ENCODE measurements around the gene GLI2.

The GLI2 gene

GRCh38 chr2:120720746-120721375 lies 14.8 kb upstream of the GLI2 start:
- Mint-ChIP-seq H3K27me3 (peaks cover 4% of the 10 kb centered on the region), H3K4me3 (no peak overlapping the region), H3K9me3 (no peaks in the 10 kb centered on the region), H3K36me3 (ENCODE audit: low read depth) (no peaks in the 10 kb centered on the region), H3K27ac (no peak overlapping the region), H3K4me1 (ENCODE audit: low read depth) (no peaks in the 10 kb centered on the region)
- intact Hi-C loops (cut with micrococcal nuclease): no loop called here

GRCh38 chr2:120722246-120722567 lies 13.5 kb upstream of the GLI2 start:
- H3K27me3 Mint-ChIP-seq: peaks cover 5% of the 10 kb centered on the region
- no peaks in the 10 kb centered on the region for H3K9me3 Mint-ChIP-seq
- intact Hi-C loops (cut with micrococcal nuclease): no loop called here
- no peaks in the 10 kb centered on the region for H3K36me3 Mint-ChIP-seq (ENCODE audit: low read depth)
- no peaks in the 10 kb centered on the region for H3K4me1 Mint-ChIP-seq (ENCODE audit: low read depth)
- no peak overlapping the region for H3K27ac Mint-ChIP-seq
- H3K4me3 Mint-ChIP-seq: no peak overlapping the region

- Mint-ChIP-seq H3K36me3 (ENCODE audit: low read depth) (no peaks in the 10 kb centered on the region), H3K27ac (no peak overlapping the region), H3K27me3 (peaks cover 5% of the 10 kb centered on the region), H3K9me3 (no peaks in the 10 kb centered on the region), H3K4me1 (ENCODE audit: low read depth) (no peaks in the 10 kb centered on the region), H3K4me3 (no peak overlapping the region)
- intact Hi-C loops (cut with micrococcal nuclease): no loop called here
These were observed 12.9 kb upstream of the GLI2 start for GRCh38 chr2:120722568-120723421.

- Mint-ChIP-seq H3K4me3 (no peak overlapping the region), H3K4me1 (ENCODE audit: low read depth) (no peaks in the 10 kb centered on the region), H3K27ac (no peak overlapping the region), H3K27me3 (peaks cover 7% of the 10 kb centered on the region), H3K9me3 (no peaks in the 10 kb centered on the region), H3K36me3 (ENCODE audit: low read depth) (no peaks in the 10 kb centered on the region)
- intact Hi-C loops (cut with micrococcal nuclease): no loop called here
These were observed 9.4 kb upstream of the GLI2 start for GRCh38 chr2:120726245-120726644.

GRCh38 chr2:120729406-120730399 lies 6.0 kb upstream of the GLI2 start:
- H3K27ac Mint-ChIP-seq: no peak overlapping the region
- H3K4me3 Mint-ChIP-seq: no peak overlapping the region
- peaks cover 29% of the 10 kb centered on the region for H3K27me3 Mint-ChIP-seq
- H3K36me3 Mint-ChIP-seq (ENCODE audit: low read depth): no peaks in the 10 kb centered on the region
- peaks cover 6% of the 10 kb centered on the region for H3K4me1 Mint-ChIP-seq (ENCODE audit: low read depth)
- no peaks in the 10 kb centered on the region for H3K9me3 Mint-ChIP-seq
- intact Hi-C loops (cut with micrococcal nuclease): no loop called here

- no peaks in the 10 kb centered on the region for H3K9me3 Mint-ChIP-seq
- no peaks in the 10 kb centered on the region for H3K36me3 Mint-ChIP-seq (ENCODE audit: low read depth)
- H3K4me3 Mint-ChIP-seq: no peak overlapping the region
- no peak overlapping the region for H3K27ac Mint-ChIP-seq
- peaks cover 39% of the 10 kb centered on the region for H3K27me3 Mint-ChIP-seq
- H3K4me1 Mint-ChIP-seq (ENCODE audit: low read depth): peaks cover 6% of the 10 kb centered on the region
- intact Hi-C loops (cut with micrococcal nuclease): no loop called here
These were observed 4.5 kb upstream of the GLI2 start for GRCh38 chr2:120731175-120731574.

GRCh38 chr2:120732506-120733237 lies 3.0 kb upstream of the GLI2 start:
- Mint-ChIP-seq H3K27ac (no peak overlapping the region), H3K9me3 (no peaks in the 10 kb centered on the region), H3K4me3 (no peak overlapping the region), H3K36me3 (ENCODE audit: low read depth) (no peaks in the 10 kb centered on the region), H3K27me3 (peaks cover 54% of the 10 kb centered on the region), H3K4me1 (ENCODE audit: low read depth) (peaks cover 6% of the 10 kb centered on the region)
- intact Hi-C loops (cut with micrococcal nuclease): no loop called here

- Mint-ChIP-seq H3K4me3 (no peak overlapping the region), H3K27ac (no peak overlapping the region), H3K27me3 (peaks cover 61% of the 10 kb centered on the region), H3K9me3 (no peaks in the 10 kb centered on the region), H3K36me3 (ENCODE audit: low read depth) (no peaks in the 10 kb centered on the region), H3K4me1 (ENCODE audit: low read depth) (peaks cover 6% of the 10 kb centered on the region)
- intact Hi-C loops (cut with micrococcal nuclease): no loop called here
These were observed 2.3 kb upstream of the GLI2 start for GRCh38 chr2:120733238-120733932.

GRCh38 chr2:120734930-120735651 lies 577 bp upstream of the GLI2 start:
- no peak overlapping the region for H3K4me3 Mint-ChIP-seq
- no peaks in the 10 kb centered on the region for H3K36me3 Mint-ChIP-seq (ENCODE audit: low read depth)
- no peaks in the 10 kb centered on the region for H3K9me3 Mint-ChIP-seq
- no peak overlapping the region for H3K27ac Mint-ChIP-seq
- intact Hi-C loops (cut with micrococcal nuclease): no loop called here
- peaks cover 74% of the 10 kb centered on the region for H3K27me3 Mint-ChIP-seq
- H3K4me1 Mint-ChIP-seq (ENCODE audit: low read depth): peaks cover 6% of the 10 kb centered on the region

GRCh38 chr2:120736202-120736623 lies 545 bp downstream of the GLI2 start:
- no peaks in the 10 kb centered on the region for H3K9me3 Mint-ChIP-seq
- H3K4me3 Mint-ChIP-seq: no peak overlapping the region
- no peak overlapping the region for H3K27ac Mint-ChIP-seq
- H3K4me1 Mint-ChIP-seq (ENCODE audit: low read depth): peaks cover 6% of the 10 kb centered on the region
- peaks cover 83% of the 10 kb centered on the region for H3K27me3 Mint-ChIP-seq
- H3K36me3 Mint-ChIP-seq (ENCODE audit: low read depth): no peaks in the 10 kb centered on the region
- intact Hi-C loops (cut with micrococcal nuclease): no loop called here

- Mint-ChIP-seq H3K27ac (no peak overlapping the region), H3K4me1 (ENCODE audit: low read depth) (peaks cover 6% of the 10 kb centered on the region), H3K27me3 (peaks cover 86% of the 10 kb centered on the region), H3K4me3 (no peak overlapping the region), H3K9me3 (no peaks in the 10 kb centered on the region), H3K36me3 (ENCODE audit: low read depth) (no peaks in the 10 kb centered on the region)
- intact Hi-C loops (cut with micrococcal nuclease): no loop called here
These were observed 1.1 kb downstream of the GLI2 start for GRCh38 chr2:120736624-120737339.

Measured in dendritic cell treated with granulocyte-macrophage colony-stimulating factor and Interleukin-4, amounts not matched to agents 40 ng/mL and 50 ng/mL, for 4 days (primary cell).